ENCODE results near the gene KRTAP19-5. TPM values are rescaled to one million over a fixed set of nuclear protein-coding genes. Genes with fewer than 3 reads are reported as not detected.

Gene KRTAP19-5
- total and polyA plus RNA-seq, 8 donors: not detected

Other genes starting within 250 kb of the KRTAP19-5 start
- not detected for gene KRTAP24-1, start 219.2 kb downstream of the KRTAP19-5 start, total RNA-seq
- gene KRTAP24-1, start 219.2 kb downstream of the KRTAP19-5 start, polyA plus RNA-seq: not detected
- not detected for gene KRTAP25-1, start 212.6 kb downstream of the KRTAP19-5 start, total RNA-seq
- gene KRTAP25-1, start 212.6 kb downstream of the KRTAP19-5 start, polyA plus RNA-seq: not detected
- not detected for gene KRTAP26-1, start 181.8 kb downstream of the KRTAP19-5 start, total RNA-seq
- gene KRTAP26-1, start 181.8 kb downstream of the KRTAP19-5 start, polyA plus RNA-seq: not detected
- gene KRTAP27-1, start 164.4 kb downstream of the KRTAP19-5 start, total RNA-seq: not detected
- gene KRTAP27-1, start 164.4 kb downstream of the KRTAP19-5 start, polyA plus RNA-seq: not detected
- not detected for gene KRTAP23-1, start 153.5 kb downstream of the KRTAP19-5 start, total RNA-seq
- not detected for gene KRTAP23-1, start 153.5 kb downstream of the KRTAP19-5 start, polyA plus RNA-seq
- not detected for gene KRTAP13-2, start 129.9 kb downstream of the KRTAP19-5 start, total RNA-seq
- gene KRTAP13-2, start 129.9 kb downstream of the KRTAP19-5 start, polyA plus RNA-seq: not detected
- not detected for gene KRTAP13-1, start 106.1 kb downstream of the KRTAP19-5 start, total RNA-seq
- not detected for gene KRTAP13-1, start 106.1 kb downstream of the KRTAP19-5 start, polyA plus RNA-seq
- gene KRTAP13-3, start 76.2 kb downstream of the KRTAP19-5 start, total RNA-seq: not detected
- not detected for gene KRTAP13-3, start 76.2 kb downstream of the KRTAP19-5 start, polyA plus RNA-seq
- not detected for gene KRTAP13-4, start 71.9 kb downstream of the KRTAP19-5 start, total RNA-seq
- gene KRTAP13-4, start 71.9 kb downstream of the KRTAP19-5 start, polyA plus RNA-seq: not detected
- not detected for gene KRTAP15-1, start 61.9 kb downstream of the KRTAP19-5 start, total RNA-seq
- not detected for gene KRTAP15-1, start 61.9 kb downstream of the KRTAP19-5 start, polyA plus RNA-seq
- gene KRTAP19-1, start 21.8 kb downstream of the KRTAP19-5 start, total RNA-seq: not detected
- not detected for gene KRTAP19-1, start 21.8 kb downstream of the KRTAP19-5 start, polyA plus RNA-seq
- gene KRTAP19-2, start 14.7 kb downstream of the KRTAP19-5 start, total RNA-seq: not detected
- gene KRTAP19-2, start 14.7 kb downstream of the KRTAP19-5 start, polyA plus RNA-seq: not detected
- not detected for gene KRTAP19-3, start 10.1 kb downstream of the KRTAP19-5 start, total RNA-seq
- gene KRTAP19-3, start 10.1 kb downstream of the KRTAP19-5 start, polyA plus RNA-seq: not detected
- not detected for gene KRTAP19-4, start 5.0 kb downstream of the KRTAP19-5 start, total RNA-seq
- not detected for gene KRTAP19-4, start 5.0 kb downstream of the KRTAP19-5 start, polyA plus RNA-seq
- not detected for gene KRTAP19-6, start 39.7 kb upstream of the KRTAP19-5 start, total RNA-seq
- not detected for gene KRTAP19-6, start 39.7 kb upstream of the KRTAP19-5 start, polyA plus RNA-seq
- gene KRTAP19-7, start 59.2 kb upstream of the KRTAP19-5 start, total RNA-seq: not detected
- gene KRTAP19-7, start 59.2 kb upstream of the KRTAP19-5 start, polyA plus RNA-seq: not detected
- gene KRTAP22-2, start 88.3 kb upstream of the KRTAP19-5 start, total RNA-seq: not detected
- gene KRTAP22-2, start 88.3 kb upstream of the KRTAP19-5 start, polyA plus RNA-seq: not detected
- gene KRTAP6-3, start 90.3 kb upstream of the KRTAP19-5 start, total RNA-seq: not detected
- gene KRTAP6-3, start 90.3 kb upstream of the KRTAP19-5 start, polyA plus RNA-seq: not detected
- gene KRTAP6-2, start 96.8 kb upstream of the KRTAP19-5 start, total RNA-seq: not detected
- gene KRTAP6-2, start 96.8 kb upstream of the KRTAP19-5 start, polyA plus RNA-seq: not detected
- gene KRTAP22-1, start 98.9 kb upstream of the KRTAP19-5 start, total RNA-seq: not detected
- gene KRTAP22-1, start 98.9 kb upstream of the KRTAP19-5 start, polyA plus RNA-seq: not detected
- gene KRTAP6-1, start 111.8 kb upstream of the KRTAP19-5 start, total RNA-seq: not detected
- not detected for gene KRTAP6-1, start 111.8 kb upstream of the KRTAP19-5 start, polyA plus RNA-seq
- gene KRTAP20-1, start 114.3 kb upstream of the KRTAP19-5 start, total RNA-seq: not detected
- not detected for gene KRTAP20-1, start 114.3 kb upstream of the KRTAP19-5 start, polyA plus RNA-seq
- not detected for gene KRTAP20-4, start 118.5 kb upstream of the KRTAP19-5 start, total RNA-seq
- not detected for gene KRTAP20-4, start 118.5 kb upstream of the KRTAP19-5 start, polyA plus RNA-seq
- not detected for gene KRTAP20-2, start 133.1 kb upstream of the KRTAP19-5 start, total RNA-seq
- gene KRTAP20-2, start 133.1 kb upstream of the KRTAP19-5 start, polyA plus RNA-seq: not detected
- not detected for gene KRTAP20-3, start 140.7 kb upstream of the KRTAP19-5 start, total RNA-seq
- gene KRTAP20-3, start 140.7 kb upstream of the KRTAP19-5 start, polyA plus RNA-seq: not detected
- gene KRTAP21-3, start 216.6 kb upstream of the KRTAP19-5 start, total RNA-seq: not detected
- gene KRTAP21-3, start 216.6 kb upstream of the KRTAP19-5 start, polyA plus RNA-seq: not detected
- not detected for gene KRTAP21-2, start 245.1 kb upstream of the KRTAP19-5 start, total RNA-seq
- not detected for gene KRTAP21-2, start 245.1 kb upstream of the KRTAP19-5 start, polyA plus RNA-seq

Measured in pancreas (tissue), 8 donors.